GM12873 (cell line): ENCODE data around the gene TSPAN18.

Source experiments
- TF ChIP-seq, protein P1 (sequence below): IDR thresholded peaks from 2 replicates; pipeline ENCODE4 v1.5.1; 2012; ENCODE audit warnings: low read depth, mild to moderate bottlenecking, moderate library complexity, low read length, control low read depth; ENCODE audit not compliant: insufficient read depth; ENCODE audit errors: missing control alignments

The TSPAN18 gene

DNA sequence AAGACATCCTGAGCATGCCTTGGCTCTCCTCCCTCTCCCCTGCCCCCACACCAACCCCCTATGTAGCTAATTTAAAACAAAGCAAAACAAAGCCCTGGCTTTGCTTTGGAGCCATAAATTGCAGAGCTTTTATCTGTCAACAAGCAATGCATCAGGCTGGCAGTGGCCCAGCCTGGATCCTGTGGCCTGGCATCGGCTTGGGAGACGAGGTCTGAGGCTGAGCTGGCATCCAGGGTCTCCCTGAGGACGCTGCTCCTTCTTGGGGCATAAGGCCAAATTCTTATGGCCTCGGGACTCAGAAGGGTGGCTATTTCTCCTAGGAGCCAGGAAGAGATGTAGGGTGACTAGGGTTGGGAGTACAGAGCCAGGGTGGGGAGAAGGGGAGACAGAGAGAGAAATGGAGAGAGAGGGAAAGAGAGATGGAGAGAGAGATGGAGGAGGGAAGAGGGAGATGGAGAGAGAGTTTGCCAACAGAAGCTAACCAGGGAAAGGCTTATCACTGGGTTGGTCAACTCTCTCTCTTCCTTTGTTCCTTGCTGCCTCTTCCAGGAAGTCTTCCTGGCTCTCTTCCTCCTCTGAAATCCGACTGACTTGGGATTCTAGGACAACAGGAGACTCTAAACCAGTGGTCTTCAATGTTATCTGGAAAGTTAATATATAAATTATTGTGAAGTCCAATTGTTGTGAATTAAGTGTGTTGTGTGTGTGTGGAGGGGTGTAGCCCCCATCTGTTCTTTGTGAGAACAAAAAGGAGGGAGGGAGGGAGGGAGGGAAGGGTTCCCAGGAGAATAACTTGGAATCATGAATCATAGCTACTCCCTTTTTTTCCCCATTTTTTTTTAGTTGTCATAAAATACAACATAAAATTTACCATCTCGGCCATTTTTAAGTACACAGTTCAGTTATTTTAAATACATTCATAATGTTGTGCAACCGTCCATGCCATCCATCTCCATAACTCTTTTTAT is 29.1 kb downstream of the TSPAN18 start:
- TF ChIP-seq, protein P1, sequence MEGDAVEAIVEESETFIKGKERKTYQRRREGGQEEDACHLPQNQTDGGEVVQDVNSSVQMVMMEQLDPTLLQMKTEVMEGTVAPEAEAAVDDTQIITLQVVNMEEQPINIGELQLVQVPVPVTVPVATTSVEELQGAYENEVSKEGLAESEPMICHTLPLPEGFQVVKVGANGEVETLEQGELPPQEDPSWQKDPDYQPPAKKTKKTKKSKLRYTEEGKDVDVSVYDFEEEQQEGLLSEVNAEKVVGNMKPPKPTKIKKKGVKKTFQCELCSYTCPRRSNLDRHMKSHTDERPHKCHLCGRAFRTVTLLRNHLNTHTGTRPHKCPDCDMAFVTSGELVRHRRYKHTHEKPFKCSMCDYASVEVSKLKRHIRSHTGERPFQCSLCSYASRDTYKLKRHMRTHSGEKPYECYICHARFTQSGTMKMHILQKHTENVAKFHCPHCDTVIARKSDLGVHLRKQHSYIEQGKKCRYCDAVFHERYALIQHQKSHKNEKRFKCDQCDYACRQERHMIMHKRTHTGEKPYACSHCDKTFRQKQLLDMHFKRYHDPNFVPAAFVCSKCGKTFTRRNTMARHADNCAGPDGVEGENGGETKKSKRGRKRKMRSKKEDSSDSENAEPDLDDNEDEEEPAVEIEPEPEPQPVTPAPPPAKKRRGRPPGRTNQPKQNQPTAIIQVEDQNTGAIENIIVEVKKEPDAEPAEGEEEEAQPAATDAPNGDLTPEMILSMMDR, result no peak

DNA sequence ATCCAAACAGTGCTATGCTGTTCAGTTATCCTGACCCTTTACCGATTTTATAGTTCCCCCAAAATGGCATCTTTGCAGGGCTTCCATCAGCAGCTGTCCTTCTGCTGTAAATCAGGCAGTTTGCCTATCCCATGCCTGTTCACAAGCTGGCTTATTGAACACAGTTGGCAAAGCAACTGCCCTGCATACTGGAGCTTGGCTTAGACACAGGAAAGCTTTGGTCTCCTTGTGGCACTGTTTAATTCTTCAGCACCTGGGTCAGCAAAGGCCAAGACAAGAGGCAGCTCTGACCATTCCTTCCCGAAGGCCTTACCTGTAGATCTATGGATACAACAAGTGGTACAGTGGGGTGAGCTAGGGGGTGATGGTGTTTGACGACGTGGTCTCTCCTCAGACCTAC is 32.2 kb downstream of the TSPAN18 start:
- TF ChIP-seq, protein P1, result no peak

DNA sequence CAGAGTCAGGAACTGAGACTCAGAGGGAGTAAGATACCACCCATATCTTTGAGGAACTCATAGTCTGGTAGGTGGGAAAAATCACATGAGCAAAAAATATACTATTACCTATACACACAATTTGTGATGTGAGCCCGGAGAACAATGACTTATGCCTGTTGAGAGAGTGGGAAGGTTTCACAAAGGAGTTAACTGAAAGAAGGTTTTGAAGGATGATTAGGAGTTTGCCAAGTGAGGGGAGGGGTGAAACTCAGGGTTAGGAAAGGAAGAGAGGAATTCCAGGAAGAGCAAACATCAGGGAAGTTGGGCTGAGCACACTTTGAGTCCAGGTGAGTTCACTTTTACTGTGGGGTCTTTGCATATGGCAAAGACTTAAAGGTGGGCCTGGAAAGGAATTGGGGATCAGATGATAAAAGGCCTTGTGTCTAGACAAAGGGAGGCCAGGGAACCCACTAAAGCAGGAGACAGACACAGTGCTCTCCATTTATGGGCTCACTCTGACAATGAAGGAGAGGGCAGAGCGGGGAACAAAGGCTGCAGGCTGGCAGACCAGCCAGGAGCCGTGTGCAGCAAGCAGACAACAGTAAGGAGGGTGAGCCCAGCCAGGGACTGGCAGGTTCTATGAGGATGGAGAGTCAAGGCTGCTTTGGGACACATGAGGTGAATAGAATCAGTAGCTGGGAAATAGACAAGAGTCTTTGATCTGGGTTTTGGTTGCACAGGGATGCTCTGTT is 33.1 kb downstream of the TSPAN18 start:
- TF ChIP-seq, protein P1, result no peak

GRCh38 chr11:44760477-44760872 is 33.7 kb downstream of the TSPAN18 start:
- TF ChIP-seq, protein P1, result no peak

DNA sequence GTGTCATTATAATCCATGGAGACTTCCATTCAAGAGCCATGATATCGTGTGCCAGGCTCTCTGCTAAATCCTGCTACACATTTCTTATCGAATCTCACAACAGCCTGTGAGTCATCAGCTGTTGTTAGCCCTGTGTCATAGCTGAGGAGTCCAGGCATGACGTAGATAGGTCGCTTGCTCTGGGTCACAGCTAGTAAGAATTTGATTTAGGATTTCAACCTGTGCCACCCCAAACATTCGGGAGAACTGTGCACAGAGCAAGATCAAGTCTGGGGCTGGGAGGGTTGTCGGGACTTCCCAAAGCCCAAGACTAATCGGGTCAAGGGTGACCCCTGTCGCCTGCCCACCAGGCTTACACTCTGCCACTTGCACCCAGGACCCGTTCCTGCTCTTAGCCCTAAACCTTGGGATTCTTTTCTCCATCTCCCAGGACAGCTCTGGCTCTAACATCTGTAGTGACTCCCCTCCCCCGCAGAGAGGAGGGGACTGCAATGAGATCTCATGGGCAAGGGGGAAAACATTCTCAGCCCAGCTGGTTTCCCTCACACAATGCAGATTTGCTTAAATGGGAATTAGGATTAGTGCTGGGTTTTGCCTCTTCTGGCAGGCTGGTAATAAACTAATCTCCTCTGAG is 34.3 kb downstream of the TSPAN18 start:
- TF ChIP-seq, protein P1, result no peak

DNA sequence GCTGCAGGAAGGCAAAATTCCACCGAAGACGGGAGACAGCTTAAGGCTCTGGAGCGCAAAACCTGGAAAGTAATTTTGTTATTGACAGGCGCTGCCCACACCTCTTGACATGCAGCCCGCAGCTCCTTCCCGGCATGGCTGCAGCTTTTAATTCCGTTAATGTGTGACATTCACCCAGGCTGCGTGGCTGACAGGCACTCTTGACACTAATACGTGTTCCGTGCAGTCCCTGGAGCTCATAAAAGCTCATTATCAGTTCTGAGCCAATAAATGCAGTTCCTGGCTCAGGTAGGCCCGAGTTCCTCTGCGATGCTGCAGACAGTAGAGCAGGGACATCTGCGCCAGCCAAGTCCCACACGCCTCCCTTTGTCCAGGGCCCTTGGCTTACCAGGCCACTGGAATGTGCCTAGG is 34.8 kb downstream of the TSPAN18 start:
- TF ChIP-seq, protein P1, result no peak
